Neural progenitor cell (in vitro differentiated cells): ENCODE data around the gene KANSL1L. TPM values are rescaled to one million over a fixed set of nuclear protein-coding genes. Genes with fewer than 3 reads are reported as not detected.

Experiments
- DNase-seq: peaks from one replicate; pipeline ENCODE4 v3.0.0-alpha.2; 2016; ENCODE audit warnings: low spot score
- H2AFZ ChIP-seq: fragments of 200-600 bp; sonication (generic); replicated peaks from 2 replicates; pipeline ENCODE4 v1.6.1; 2016; ENCODE audit warnings: antibody characterized with exemption
- H3F3A ChIP-seq: fragments of 200-600 bp; sonication (generic); 2 replicates; pipeline ENCODE4 v1.6.1; 2016; ENCODE audit warnings: antibody characterized with exemption, low read depth
- H3K27ac ChIP-seq: fragments of 200-600 bp; sonication (generic); 2 replicates; pipeline ENCODE4 v1.5.1; 2016; ENCODE audit warnings: mild to moderate bottlenecking
- H3K27me3 ChIP-seq: fragments of 200-600 bp; sonication (generic); 2 replicates; pipeline ENCODE4 v1.6.1; 2016; ENCODE audit warnings: mild to moderate bottlenecking, moderate library complexity
- H3K36me3 ChIP-seq: fragments of 200-600 bp; sonication (generic); 2 replicates; pipeline ENCODE4 v1.5.1; 2016
- H3K4me1 ChIP-seq: fragments of 200-600 bp; sonication (generic); 2 replicates; pipeline ENCODE4 v1.6.1; 2016; ENCODE audit warnings: mixed run types
- H3K4me2 ChIP-seq: fragments of 200-600 bp; sonication (generic); 2 replicates; pipeline ENCODE4 v1.6.1; 2016
- H3K4me3 ChIP-seq: fragments of 200-600 bp; sonication (generic); 2 replicates; pipeline ENCODE4 v1.5.1; 2016
- H3K79me2 ChIP-seq: fragments of 200-600 bp; sonication (generic); 2 replicates; pipeline ENCODE4 v1.6.1; 2016; ENCODE audit warnings: low read depth
- H3K9ac ChIP-seq: fragments of 200-600 bp; sonication (generic); 2 replicates; pipeline ENCODE4 v1.6.1; 2016
- H3K9me3 ChIP-seq: fragments of 200-600 bp; sonication (generic); 2 replicates; pipeline ENCODE4 v1.5.1; 2016; ENCODE audit warnings: low read depth
- H4K20me1 ChIP-seq: fragments of 200-600 bp; sonication (generic); 2 replicates; pipeline ENCODE4 v1.6.1; 2016; ENCODE audit warnings: low read depth
- H3K27ac Mint-ChIP-seq: 3 replicates; pipeline ENCODE4 v1.8.0; 2021; ENCODE audit warnings: mixed read lengths
- H3K27me3 Mint-ChIP-seq: 2 replicates; pipeline ENCODE4 v1.8.0; 2022; ENCODE audit warnings: low read depth, mild to moderate bottlenecking, inconsistent platforms, moderate library complexity, mixed read lengths; ENCODE audit not compliant: insufficient read depth
- H3K36me3 Mint-ChIP-seq: 3 replicates; pipeline ENCODE4 v1.8.0; 2021; ENCODE audit warnings: mixed read lengths
- H3K4me1 Mint-ChIP-seq: 3 replicates; pipeline ENCODE4 v1.8.0; 2021; ENCODE audit warnings: mixed read lengths
- H3K4me3 Mint-ChIP-seq: 3 replicates; pipeline ENCODE4 v1.8.0; 2021; ENCODE audit warnings: mild to moderate bottlenecking, moderate library complexity, mixed read lengths
- H3K9me3 Mint-ChIP-seq: 3 replicates; pipeline ENCODE4 v1.8.0; 2020; ENCODE audit warnings: mixed read lengths
- CTCF ChIP-seq: fragments of 200-600 bp; sonication (generic); IDR thresholded peaks from 2 replicates; pipeline ENCODE4 v1.5.1; 2017; ENCODE audit warnings: antibody characterized with exemption, mild to moderate bottlenecking
- EZH2 ChIP-seq: fragments of 200-600 bp; sonication (generic); IDR thresholded peaks from 2 replicates; pipeline ENCODE4 v1.6.1; 2017; ENCODE audit warnings: antibody characterized with exemption, mild to moderate bottlenecking, moderate library complexity
- EZH2phosphoT487 ChIP-seq: fragments of 200-600 bp; sonication (generic); IDR thresholded peaks from 2 replicates; pipeline ENCODE4 v1.6.1; 2017; ENCODE audit warnings: antibody characterized with exemption
- total RNA-seq: library from RNA; depleted of rRNA; stranded (reverse); fragments of >200 nt; gene quantifications from 2 replicates; pipeline ENCODE4 v1.2.3, GENCODE V29; 2015; ENCODE audit warnings: low replicate concordance

KANSL1L gene
- total RNA-seq, 1 donor from 2014 or later: 51.8 TPM

- H3K36me3 Mint-ChIP-seq: peaks cover 9% of the 10 kb centered on the region
Observed at GRCh38 chr2:210132239-210132638, 39.0 kb downstream of the KANSL1L start.

GRCh38 chr2:210128961-210129360 lies 42.2 kb downstream of the KANSL1L start:
- Mint-ChIP-seq H3K9me3 (peaks cover 17% of the 10 kb centered on the region), H3K4me1 (no peaks in the 10 kb centered on the region), H3K27me3 (no peaks in the 10 kb centered on the region), H3K27ac (no peak overlapping the region), H3K36me3 (peaks cover 31% of the 10 kb centered on the region), H3K4me3 (no peak overlapping the region)
- H3K79me2 ChIP-seq: peaks cover 8% of the 10 kb centered on the region
- H3K36me3 ChIP-seq: peaks cover 11% of the 10 kb centered on the region
- H3K4me3 ChIP-seq: no peak overlapping the region
- TF ChIP-seq EZH2 (no peak), EZH2phosphoT487 (no peak), CTCF (no peak)
- no peak overlapping the region for H3K9ac ChIP-seq
- no peaks in the 10 kb centered on the region for H3K27me3 ChIP-seq
- H2AFZ ChIP-seq: no peak overlapping the region
- DNase-seq: no peak
- H3K4me1 ChIP-seq: no peaks in the 10 kb centered on the region
- H3K4me2 ChIP-seq: no peak overlapping the region
- H3F3A ChIP-seq: no peaks in the 10 kb centered on the region
- H3K9me3 ChIP-seq: peaks cover 12% of the 10 kb centered on the region
- H4K20me1 ChIP-seq: peaks cover 6% of the 10 kb centered on the region
- no peak overlapping the region for H3K27ac ChIP-seq

More at GRCh38 chr2:210132239-210132638, 39.0 kb downstream of the KANSL1L start:
- Histone ChIP-seq H3K4me3 (no peak overlapping the region), H3K27ac (no peak overlapping the region), H3K4me2 (no peak overlapping the region), H3F3A (no peaks in the 10 kb centered on the region), H3K9me3 (no peaks in the 10 kb centered on the region), H3K79me2 (no peaks in the 10 kb centered on the region), H3K9ac (no peak overlapping the region), H4K20me1 (peaks cover 10% of the 10 kb centered on the region), H3K4me1 (no peaks in the 10 kb centered on the region), H3K27me3 (no peaks in the 10 kb centered on the region), H3K36me3 (no peaks in the 10 kb centered on the region), H2AFZ (no peak overlapping the region)
- H3K27me3 Mint-ChIP-seq: no peaks in the 10 kb centered on the region
- no peak overlapping the region for H3K27ac Mint-ChIP-seq
- no peaks in the 10 kb centered on the region for H3K4me1 Mint-ChIP-seq
- H3K9me3 Mint-ChIP-seq: no peaks in the 10 kb centered on the region
- H3K4me3 Mint-ChIP-seq: no peak overlapping the region
- TF ChIP-seq EZH2 (no peak), CTCF (no peak), EZH2phosphoT487 (no peak)
- no peak for DNase-seq

GRCh38 chr2:210113614-210114235 lies 57.5 kb downstream of the KANSL1L start:
- no peak overlapping the region for H3K4me3 Mint-ChIP-seq

More at GRCh38 chr2:210113614-210114235, 57.5 kb downstream of the KANSL1L start:
- H3K27me3 ChIP-seq: no peaks in the 10 kb centered on the region
- no peak for TF ChIP-seq EZH2phosphoT487
- TF ChIP-seq EZH2: no peak
- no peak for TF ChIP-seq CTCF
- no peak overlapping the region for H3K4me2 ChIP-seq
- no peak overlapping the region for H2AFZ ChIP-seq
- peaks cover 12% of the 10 kb centered on the region for H3K36me3 ChIP-seq
- H3K9ac ChIP-seq: no peak overlapping the region
- H4K20me1 ChIP-seq: no peaks in the 10 kb centered on the region
- no peaks in the 10 kb centered on the region for H3K4me1 ChIP-seq
- Mint-ChIP-seq H3K9me3 (peaks cover 37% of the 10 kb centered on the region), H3K27me3 (peaks cover 3% of the 10 kb centered on the region), H3K36me3 (peaks cover 35% of the 10 kb centered on the region), H3K4me1 (no peaks in the 10 kb centered on the region), H3K27ac (no peak overlapping the region)
- no peak overlapping the region for H3K27ac ChIP-seq
- DNase-seq: no peak
- H3K79me2 ChIP-seq: peaks cover 27% of the 10 kb centered on the region
- H3K9me3 ChIP-seq: peaks cover 11% of the 10 kb centered on the region
- H3F3A ChIP-seq: no peaks in the 10 kb centered on the region
- no peak overlapping the region for H3K4me3 ChIP-seq
